Measurements from ENCODE around the gene GRIPAP1.

Gene GRIPAP1

DNA sequence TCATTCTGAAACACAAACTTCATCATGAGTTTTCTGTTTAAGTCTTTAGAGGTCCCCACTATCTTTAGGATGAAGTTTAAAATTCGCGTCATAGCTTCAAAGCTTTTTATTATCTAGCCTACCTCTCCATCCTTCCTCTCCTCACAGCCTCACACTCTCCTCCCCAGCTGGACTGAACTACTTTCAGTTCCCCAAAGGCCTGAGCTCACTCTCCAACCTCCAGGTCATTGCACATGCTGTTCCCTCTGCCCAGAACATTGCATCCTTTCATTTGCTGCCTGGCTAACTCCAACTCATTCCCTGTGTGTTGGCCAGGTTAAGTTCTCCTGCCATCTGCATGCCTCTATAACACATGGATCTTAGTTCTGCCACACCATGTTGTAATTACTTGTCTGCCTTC is 41.8 kb downstream of the GRIPAP1 start:
- no peak for DNase-seq (ENCODE audit: low spot score)

GRCh38 chrX:48958635-48959094 is 43.4 kb downstream of the GRIPAP1 start:
- no peak for DNase-seq (ENCODE audit: low spot score)

GRCh38 chrX:48957827-48958634 is 44.0 kb downstream of the GRIPAP1 start:
- DNase-seq (ENCODE audit: low spot score): peak; percentile 95

- DNase-seq (ENCODE audit: low spot score): peak; percentile 67
These were observed 44.6 kb downstream of the GRIPAP1 start, which contains the start of gene OTUD5 for GRCh38 chrX:48957477-48957826. OTUD5 (minus strand) TSS chrX:48957607; CDS start chrX:48957570, 37 bp downstream.

DNA sequence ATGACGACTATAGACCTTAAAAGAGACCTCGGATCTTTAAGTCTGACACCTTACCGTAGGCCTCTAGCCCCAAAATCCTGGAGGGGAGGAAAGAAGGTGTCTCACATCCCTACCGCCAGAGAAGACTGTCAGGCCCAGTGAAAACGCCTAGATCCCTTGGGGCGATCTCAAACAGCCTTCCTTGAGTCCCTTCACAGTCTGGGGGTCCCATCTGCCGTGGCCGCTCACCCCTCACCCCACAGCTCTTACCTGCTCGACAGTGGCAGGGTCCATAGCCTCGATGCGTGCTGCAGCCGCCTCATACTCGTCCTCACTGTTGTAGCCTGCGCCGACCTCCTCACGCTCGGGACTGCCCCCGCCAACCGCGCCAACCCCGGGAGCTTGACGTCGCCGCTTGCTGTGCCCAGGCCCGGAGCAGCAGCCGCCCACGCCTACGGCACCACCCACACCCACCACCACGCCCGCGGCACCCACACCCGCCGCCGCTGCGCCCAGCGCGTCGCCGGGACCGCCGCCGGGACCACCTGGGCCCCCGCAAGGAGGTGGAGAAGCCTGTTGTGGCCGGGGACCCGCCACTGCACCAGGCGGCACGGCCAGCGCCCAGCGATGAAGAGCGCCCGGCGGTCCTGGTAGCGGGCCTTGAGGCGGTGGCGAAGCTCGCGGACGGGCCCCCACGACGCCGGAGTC is 45.2 kb downstream of the GRIPAP1 start:
- DNase-seq (ENCODE audit: low spot score): no peak

DNA sequence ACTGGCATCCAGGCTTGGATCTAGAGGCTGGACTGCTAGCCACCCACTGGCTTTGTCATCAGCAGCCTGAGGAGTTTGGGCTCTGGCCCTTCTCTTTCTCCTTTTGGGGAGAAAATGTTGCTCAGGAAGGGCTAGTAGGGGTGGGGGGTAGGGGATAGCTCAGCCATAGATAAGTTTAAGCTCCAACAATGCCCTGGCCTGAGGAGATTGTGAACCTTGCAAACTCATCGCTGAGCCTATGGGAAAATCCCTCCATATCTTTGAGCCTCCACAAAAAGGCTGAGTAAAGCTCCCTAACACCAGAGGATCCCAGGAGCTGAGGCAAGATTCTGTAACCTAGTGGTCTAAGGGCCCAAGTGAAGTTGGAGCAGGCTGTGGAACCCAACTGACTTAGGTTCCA is 53.5 kb downstream of the GRIPAP1 start:
- DNase-seq (ENCODE audit: low spot score): no peak

- DNase-seq (ENCODE audit: low spot score): peak; percentile 65
These were observed 56.3 kb downstream of the GRIPAP1 start for GRCh38 chrX:48945517-48946348.

DNA sequence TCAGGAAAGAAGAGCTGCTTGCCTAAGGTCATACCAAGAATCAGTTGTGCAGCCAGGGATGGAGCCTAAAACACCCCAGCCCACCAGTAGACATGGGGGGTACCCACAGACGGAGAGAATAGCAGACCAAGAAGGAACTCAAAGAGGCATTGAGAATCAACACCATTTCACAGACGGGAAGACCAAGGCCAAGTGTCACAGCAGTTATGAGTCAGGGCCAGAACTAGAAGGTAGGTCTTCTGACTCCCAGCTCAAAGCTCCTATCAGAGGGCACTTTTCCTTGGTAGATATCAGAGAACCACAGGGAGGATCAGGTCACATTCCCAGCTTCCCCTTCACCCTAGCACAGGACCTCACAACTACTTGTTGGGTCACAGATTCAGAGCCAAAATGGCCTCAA is 59.2 kb downstream of the GRIPAP1 start:
- DNase-seq (ENCODE audit: low spot score): no peak

DNA sequence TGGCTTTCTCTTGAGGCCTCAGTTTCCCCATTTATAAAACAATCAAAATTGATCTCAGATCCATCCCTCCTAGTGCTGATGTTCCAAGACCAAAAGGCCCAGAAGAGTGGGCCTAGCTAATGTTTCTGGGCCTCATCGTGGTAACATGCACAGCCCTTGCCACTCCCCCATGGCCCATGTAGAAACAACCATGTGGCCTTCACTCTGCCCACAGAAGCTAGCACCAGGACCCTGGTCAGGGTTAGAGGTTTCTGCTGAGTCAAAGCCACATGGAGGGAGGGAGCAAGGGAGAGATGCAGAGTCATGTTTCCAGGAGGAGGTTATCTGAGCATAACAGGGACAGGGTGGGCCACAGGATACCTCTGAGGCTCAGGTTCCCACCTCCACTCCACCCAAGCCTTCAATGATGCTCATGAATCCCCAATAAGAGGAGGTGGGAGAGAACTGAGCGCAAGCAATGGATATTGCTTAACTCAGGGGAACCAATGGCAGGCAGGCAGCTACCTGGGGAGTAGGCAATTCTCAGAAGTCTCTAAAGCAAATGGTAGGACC is 61.6 kb downstream of the GRIPAP1 start:
- no peak for DNase-seq (ENCODE audit: low spot score)

DNA sequence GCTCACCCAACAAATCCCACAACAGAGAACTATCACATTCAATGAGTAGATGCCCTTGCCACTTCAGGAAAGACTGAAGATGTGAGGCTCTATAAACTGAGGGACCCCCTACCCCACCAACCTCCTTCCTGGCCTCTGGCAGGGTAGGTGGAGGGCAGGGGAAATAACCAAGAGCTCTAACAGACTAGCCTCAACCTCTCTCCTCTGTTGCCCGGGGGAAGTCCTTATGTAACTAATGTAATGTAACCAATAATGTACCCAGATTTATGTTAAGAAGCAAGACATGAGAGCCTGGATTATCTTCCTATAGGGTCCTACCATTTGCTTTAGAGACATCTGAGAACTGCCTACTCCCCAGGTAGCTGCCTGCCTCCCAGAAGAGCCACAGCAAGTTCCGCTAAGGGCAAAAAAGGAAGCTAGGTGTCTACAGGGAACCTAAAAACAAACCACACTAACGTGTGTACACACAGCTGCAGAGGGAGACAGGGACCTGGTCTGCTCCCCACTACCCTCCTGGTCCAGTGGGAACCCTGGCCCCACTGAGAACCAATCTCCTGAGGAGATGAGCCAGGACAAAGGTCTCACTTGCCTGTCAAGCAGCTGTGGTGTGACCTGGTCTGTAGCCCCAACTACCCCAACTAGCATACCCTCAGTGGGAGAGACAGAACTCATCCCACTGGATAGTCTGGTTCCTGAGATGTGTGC is 62.4 kb downstream of the GRIPAP1 start:
- DNase-seq (ENCODE audit: low spot score): no peak

- peak; percentile 88 for DNase-seq (ENCODE audit: low spot score)
These were observed 63.2 kb downstream of the GRIPAP1 start for GRCh38 chrX:48938721-48939425.

- peak; percentile 94 for DNase-seq (ENCODE audit: low spot score)
These were observed 64.8 kb downstream of the GRIPAP1 start for GRCh38 chrX:48937054-48937907.

DNA sequence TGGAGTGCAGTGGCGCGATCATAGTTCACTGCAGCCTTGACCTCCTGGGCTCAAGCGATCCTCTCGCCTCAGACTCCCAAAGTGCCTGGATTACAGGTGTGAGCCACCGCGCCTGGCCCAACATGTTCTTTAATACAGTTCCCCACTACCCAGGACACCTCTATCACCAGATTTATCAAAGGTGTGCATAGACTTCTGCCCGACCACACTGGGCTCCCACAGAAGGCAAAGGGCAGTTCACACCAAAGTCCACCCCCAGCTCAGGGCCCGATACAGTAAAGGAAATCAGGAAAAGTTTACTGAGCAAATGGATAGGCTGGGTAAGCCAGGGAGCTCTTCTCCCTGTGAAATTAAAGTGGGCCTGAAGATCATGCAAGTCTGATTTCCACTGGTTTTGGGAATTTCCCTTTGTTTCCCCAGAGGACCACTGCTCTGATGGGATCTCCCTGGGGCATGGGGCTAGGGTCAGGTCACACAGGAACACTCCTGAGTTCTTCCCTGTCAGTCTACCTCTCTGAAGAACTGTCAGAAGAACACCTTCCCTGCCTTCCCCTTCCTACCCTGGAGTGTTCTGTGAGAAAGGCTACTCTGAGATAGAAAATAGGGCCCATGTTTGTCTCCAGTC is 65.5 kb downstream of the GRIPAP1 start:
- DNase-seq (ENCODE audit: low spot score): no peak

DNA sequence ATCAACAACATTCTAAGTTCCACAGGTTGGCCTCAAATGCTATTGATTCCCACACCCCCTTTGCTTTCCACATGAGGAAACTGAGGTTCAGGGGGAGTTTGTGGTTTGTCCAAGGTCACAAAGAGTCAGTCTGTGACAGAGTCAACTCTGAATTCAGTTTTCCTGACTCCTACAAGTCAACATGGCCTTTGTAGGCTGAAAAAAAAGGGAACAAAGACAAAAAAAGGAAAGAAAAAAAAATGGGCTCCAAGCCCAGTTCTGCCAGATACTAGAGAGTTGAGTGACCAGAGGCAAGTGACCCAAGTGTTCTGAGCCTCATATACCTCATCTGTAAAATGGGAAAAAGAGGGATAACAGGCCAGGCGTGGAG is 66.8 kb downstream of the GRIPAP1 start:
- DNase-seq (ENCODE audit: low spot score): no peak

DNA sequence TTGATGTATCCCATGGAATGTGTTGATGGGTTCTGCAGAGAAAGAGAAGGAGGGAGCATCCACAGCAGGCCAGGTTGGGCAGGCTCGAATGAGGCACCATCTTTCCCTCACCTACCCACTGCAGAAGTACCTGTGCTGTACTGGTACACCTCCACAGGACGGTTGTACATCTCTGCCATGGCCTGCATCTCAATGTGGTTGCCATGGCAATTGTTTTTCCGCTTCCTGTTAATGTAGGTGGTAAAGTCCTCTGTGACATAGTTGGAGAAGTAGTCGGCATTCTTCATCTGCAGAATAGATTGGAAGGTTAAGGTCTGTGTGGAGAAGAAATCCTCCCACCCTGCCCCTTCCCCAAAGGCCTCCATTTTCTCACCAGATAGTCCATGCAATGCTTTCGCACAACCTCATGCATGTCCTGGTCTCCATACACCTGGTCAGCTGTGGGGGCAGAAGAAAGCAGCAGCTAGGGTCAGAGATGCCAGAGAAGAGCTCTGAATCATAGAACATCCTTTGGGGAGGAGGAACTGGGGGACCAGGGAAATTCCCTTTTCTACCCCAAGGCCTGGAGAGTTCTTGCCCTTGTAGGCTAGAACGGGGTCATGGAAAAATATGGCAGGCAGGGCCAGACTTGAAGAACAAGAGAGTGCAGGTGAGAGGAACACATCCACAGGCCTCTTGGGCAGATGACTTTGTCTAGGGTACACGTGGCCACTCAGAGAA is 67.3 kb downstream of the GRIPAP1 start:
- DNase-seq (ENCODE audit: low spot score): no peak

DNA sequence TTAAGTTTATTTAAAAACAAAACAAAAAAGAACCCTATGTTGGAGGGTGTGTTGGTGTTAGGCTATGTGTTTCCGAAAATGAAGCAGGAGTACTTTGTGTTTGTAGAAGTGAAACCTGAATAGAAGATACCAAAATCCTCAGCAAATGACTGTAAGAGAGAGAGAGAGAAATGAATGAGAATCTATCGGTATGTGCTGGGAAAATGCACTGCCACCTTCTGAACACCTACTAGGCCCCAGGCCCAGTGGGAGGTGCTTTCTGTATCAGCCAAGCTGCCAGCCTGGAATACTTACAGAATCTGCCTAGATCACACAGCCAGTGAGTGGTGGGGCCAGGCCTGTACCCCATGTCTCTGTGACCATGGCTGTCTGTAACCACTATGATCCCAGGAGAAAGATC is 68.3 kb downstream of the GRIPAP1 start:
- DNase-seq (ENCODE audit: low spot score): no peak

DNA sequence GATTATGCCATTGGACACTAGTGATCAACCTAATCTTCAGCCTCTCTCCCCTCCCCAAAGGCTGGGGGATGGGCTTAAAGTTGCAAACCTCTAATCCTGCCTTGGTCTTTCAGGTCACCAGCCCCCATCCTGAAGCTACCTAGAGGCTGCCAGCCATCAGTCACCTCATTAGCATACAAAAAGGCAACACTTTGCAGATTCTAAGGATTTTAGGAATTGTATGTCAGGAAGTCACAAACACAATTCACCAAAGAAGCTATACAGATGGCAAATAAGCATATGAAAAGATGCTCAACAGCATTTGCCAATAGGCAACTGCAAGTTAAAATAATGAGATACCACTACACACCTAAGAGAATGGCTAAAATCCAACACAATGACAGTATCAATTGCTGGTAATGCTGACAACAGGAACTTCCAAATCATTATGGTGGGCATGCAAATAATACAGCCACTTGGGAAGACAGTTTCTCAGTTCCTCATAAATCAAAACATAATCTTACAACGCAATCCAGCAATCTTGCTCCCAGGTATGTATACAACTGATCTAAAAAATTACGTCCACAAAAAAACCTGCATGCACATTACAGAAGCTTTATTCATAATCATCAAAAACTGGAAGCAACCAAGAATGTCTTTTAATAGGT is 74.2 kb downstream of the GRIPAP1 start:
- no peak for DNase-seq (ENCODE audit: low spot score)

DNA sequence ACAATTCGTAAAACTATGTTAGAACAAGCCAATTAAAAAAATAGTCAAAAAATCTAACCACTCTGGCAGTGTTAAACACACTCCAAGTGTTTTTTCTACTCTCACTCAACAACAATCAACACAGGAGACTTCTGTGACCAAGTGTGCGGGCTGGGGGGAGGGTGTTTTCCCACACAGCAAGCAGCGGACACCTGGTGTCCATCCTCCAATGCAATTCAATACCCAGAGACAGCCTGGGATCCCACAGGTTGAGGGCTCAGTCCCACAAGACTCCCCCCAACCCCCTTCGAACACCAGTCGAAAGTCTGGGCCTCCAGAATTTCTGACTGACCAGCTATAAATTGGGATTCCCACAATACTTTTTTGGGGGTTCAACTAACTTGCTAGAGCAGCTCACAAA is 74.9 kb downstream of the GRIPAP1 start:
- no peak for DNase-seq (ENCODE audit: low spot score)

All from activated CD4-positive, alpha-beta T cell treated with anti-CD3 and anti-CD28 coated beads, Interleukin-2, Interleukin-4, amounts not matched to agents 100 ng/mL and 50 ng/mL, durations not matched to agents 16 hours and 8 hours (primary cell).